IMR-90 (cell line): ENCODE results near the gene TAS1R1. TPM values are rescaled to one million over a fixed set of nuclear protein-coding genes. Genes with fewer than 3 reads are reported as not detected.

Experiments used
- ATAC-seq: fragments of 200-7000 bp; cut with Tn5 transposase; 2 replicates; pipeline ENCODE4 v1.9.1; 2020; ENCODE audit warnings: low read depth, mild to moderate bottlenecking, moderate library complexity
- BruUV-seq: library from RNA; stranded (reverse); fragments of 400-500 nt; replicated peaks from 2 replicates; lab custom pipeline; 2021; lab: Mats Ljungman, UMichigan
- CTCF ChIA-PET: fragments of 300-600 bp; formaldehyde crosslinking; extraction: SDS; loops from one replicate; lab custom pipeline; 2021; ENCODE audit warnings: antibody characterized with exemption; lab: Yijun Ruan, JAX
- POLR2A ChIA-PET: fragments of 300-600 bp; sonication (Branson Sonifier 250); formaldehyde crosslinking; loops from one replicate; lab custom pipeline; 2022; ENCODE audit warnings: antibody characterized with exemption; ENCODE audit not compliant: unreplicated experiment; lab: Charles Lee
- DNase-seq: peaks from one replicate; pipeline ENCODE4 v3.0.0; 2013
- H2AFZ ChIP-seq: replicated peaks from 2 replicates; pipeline ENCODE3; 2013; ENCODE audit warnings: low read length, mild to moderate bottlenecking; ENCODE audit not compliant: poor library complexity
- H2AK5ac ChIP-seq: 2 replicates; pipeline ENCODE4 v1.6.1; 2013; ENCODE audit warnings: low read depth, low read length, inconsistent platforms
- H2AK9ac ChIP-seq: replicated peaks from 2 replicates; pipeline ENCODE3; 2013; ENCODE audit warnings: mild to moderate bottlenecking, low read depth, low read length, moderate library complexity; ENCODE audit not compliant: poor library complexity
- H2BK120ac ChIP-seq: 2 replicates; pipeline ENCODE4 v1.6.1; 2013; ENCODE audit warnings: low read depth, low read length, inconsistent platforms
- H2BK15ac ChIP-seq: 3 replicates; pipeline ENCODE4 v1.6.1; 2013; ENCODE audit warnings: low read depth, low read length, inconsistent platforms
- H2BK20ac ChIP-seq: 2 replicates; pipeline ENCODE4 v1.6.1; 2013; ENCODE audit warnings: low read depth, mild to moderate bottlenecking, inconsistent platforms, low read length, moderate library complexity
- H2BK5ac ChIP-seq: 2 replicates; pipeline ENCODE4 v1.6.1; 2013; ENCODE audit warnings: mild to moderate bottlenecking, low read depth, low read length, inconsistent platforms; ENCODE audit not compliant: poor library complexity, severe bottlenecking
- H3K14ac ChIP-seq: replicated peaks from 2 replicates; pipeline ENCODE4 v1.6.1; 2013; ENCODE audit warnings: low read depth, low read length, inconsistent platforms
- H3K18ac ChIP-seq: 2 replicates; pipeline ENCODE4 v1.6.1; 2013; ENCODE audit warnings: low read depth, low read length, control low read depth
- H3K23ac ChIP-seq: 2 replicates; pipeline ENCODE4 v1.6.1; 2013; ENCODE audit warnings: low read depth, low read length, inconsistent platforms
- H3K27ac ChIP-seq: 2 replicates; pipeline ENCODE4 v1.5.1; 2013; ENCODE audit warnings: mild to moderate bottlenecking, control low read depth, low read length; ENCODE audit not compliant: insufficient read depth
- H3K27me3 ChIP-seq: 2 replicates; pipeline ENCODE4 v1.6.1; 2013; ENCODE audit warnings: low read length; ENCODE audit not compliant: control insufficient read depth, insufficient read depth
- H3K36me3 ChIP-seq: 2 replicates; pipeline ENCODE4 v1.6.1; 2013; ENCODE audit warnings: low read length, mixed read lengths; ENCODE audit not compliant: control insufficient read depth, insufficient read depth
- H3K4ac ChIP-seq: 2 replicates; pipeline ENCODE4 v1.6.1; 2013; ENCODE audit warnings: low read depth, low read length, inconsistent platforms
- H3K4me1 ChIP-seq: 2 replicates; pipeline ENCODE4 v1.6.1; 2013; ENCODE audit warnings: low read length, mixed read lengths; ENCODE audit not compliant: control insufficient read depth, insufficient read depth
- H3K4me2 ChIP-seq: 2 replicates; pipeline ENCODE4 v1.6.1; 2013; ENCODE audit warnings: low read depth, mild to moderate bottlenecking, control low read depth, low read length, moderate library complexity
- H3K4me3 ChIP-seq: 2 replicates; pipeline ENCODE4 v1.5.1; 2013; ENCODE audit warnings: low read depth, mild to moderate bottlenecking, control low read depth, low read length, moderate library complexity; ENCODE audit not compliant: insufficient read depth
- H3K56ac ChIP-seq: 2 replicates; pipeline ENCODE4 v1.6.1; 2013; ENCODE audit warnings: low read length, inconsistent platforms; ENCODE audit not compliant: insufficient read depth; ENCODE audit errors: extremely low read depth
- H3K79me1 ChIP-seq, 2 experiments: 2 replicates each; pipeline ENCODE4 v1.6.1; 2013; ENCODE audit warnings: low read length in 2 of 2, inconsistent platforms in 1 of 2, low read depth in 1 of 2
- H3K9ac ChIP-seq: 2 replicates; pipeline ENCODE4 v1.6.1; 2013; ENCODE audit warnings: low read depth, low read length, control low read depth
- H3K9me1 ChIP-seq: 2 replicates; pipeline ENCODE4 v1.6.1; 2013; ENCODE audit warnings: low read length, inconsistent platforms; ENCODE audit not compliant: insufficient read depth
- H3K9me3 ChIP-seq: 2 replicates; pipeline ENCODE4 v1.6.1; 2013; ENCODE audit warnings: low read length; ENCODE audit not compliant: control insufficient read depth, insufficient read depth
- H4K20me1 ChIP-seq: 2 replicates; pipeline ENCODE4 v1.6.1; 2013; ENCODE audit warnings: low read length, inconsistent platforms; ENCODE audit not compliant: insufficient read depth
- H4K5ac ChIP-seq: 2 replicates; pipeline ENCODE4 v1.6.1; 2013; ENCODE audit warnings: mild to moderate bottlenecking, low read depth, low read length, control low read depth
- H4K8ac ChIP-seq, 2 experiments: 2 replicates each; pipeline ENCODE4 v1.6.1; 2013; ENCODE audit warnings: low read depth in 2 of 2, low read length in 2 of 2, control low read depth in 1 of 2, inconsistent platforms in 1 of 2
- H4K91ac ChIP-seq: 2 replicates; pipeline ENCODE4 v1.6.1; 2013; ENCODE audit warnings: low read depth, low read length, inconsistent platforms; ENCODE audit not compliant: insufficient read depth
- BHLHE40 ChIP-seq: fragments of 150-350 bp; IDR thresholded peaks from 2 replicates; pipeline ENCODE4 v1.6.1; 2016; ENCODE audit warnings: mild to moderate bottlenecking, low read depth, low read length
- MAFK ChIP-seq: IDR thresholded peaks from 2 replicates; pipeline ENCODE4 v1.6.1; 2012; ENCODE audit warnings: low read depth, low read length, improper control_type of control experiment
- MXI1 ChIP-seq: IDR thresholded peaks from 2 replicates; pipeline ENCODE4 v1.6.1; 2012; ENCODE audit warnings: low read depth, mild to moderate bottlenecking, low read length, moderate library complexity, borderline replicate concordance
- NFE2L2 ChIP-seq: fragments of 150-350 bp; IDR thresholded peaks from 2 replicates; pipeline ENCODE4 v1.6.1; 2016; ENCODE audit warnings: low read depth, mild to moderate bottlenecking, low read length
- RCOR1 ChIP-seq: IDR thresholded peaks from 2 replicates; pipeline ENCODE4 v1.6.1; 2012; ENCODE audit warnings: mild to moderate bottlenecking, low read length, improper control_type of control experiment; ENCODE audit not compliant: insufficient replicate concordance
- SMC3 ChIP-seq: fragments of 150-350 bp; IDR thresholded peaks from 2 replicates; pipeline ENCODE4 v1.6.1; 2016; ENCODE audit warnings: low read depth, mild to moderate bottlenecking, antibody characterized with exemption, low read length, moderate library complexity
- WGBS, 2 experiments: methylation state at CpG; one replicate each; pipeline versions ENCODE4 v1.1.5 to v1.1.7; 2013; ENCODE audit warnings: missing lambda C conversion rate in 2 of 2; ENCODE audit not compliant: insufficient read length in 1 of 2; ENCODE audit errors: extremely low coverage in 2 of 2; 5-methylcytosine and 5-hydroxymethylcytosine counted together
- dilution Hi-C: fragments of 300-500 bp; cut with HindIII; formaldehyde crosslinking; loops from one replicate; pipeline ENCODE4 v1.14.3; 2018; ENCODE audit warnings: low sequenced_read_pairs; ENCODE audit not compliant: unreplicated experiment
- in situ Hi-C: fragments of 300-500 bp; cut with MboI; formaldehyde crosslinking; loops from 3 replicates; pipeline ENCODE4 v1.14.3; 2019; ENCODE audit warnings: low sequenced_read_pairs, inconsistent platforms, mixed read lengths
- intact Hi-C: fragments of 100-400 bp; cut with micrococcal nuclease; formaldehyde crosslinking; loops from 2 replicates; pipeline ENCODE4 v1.10.0; 2022
- polyA plus RNA-seq, 3 experiments: library from polyadenylated mRNA; depleted of rRNA; stranded (reverse); fragments of >200 nt; gene quantifications; 2 replicates each; pipeline ENCODE4 v1.2.3, GENCODE V29; 2012; ENCODE audit warnings: low replicate concordance in 1 of 3
- total RNA-seq: library from RNA; depleted of rRNA; stranded (reverse); fragments of >200 nt; gene quantifications from 2 replicates; pipeline ENCODE4 v1.2.3, GENCODE V29; 2012

Gene TAS1R1
- total and polyA plus RNA-seq, 2 of the 4 experiments (the other 2 are of a cell fraction): 0.05 TPM; not detected in 1

DNA sequence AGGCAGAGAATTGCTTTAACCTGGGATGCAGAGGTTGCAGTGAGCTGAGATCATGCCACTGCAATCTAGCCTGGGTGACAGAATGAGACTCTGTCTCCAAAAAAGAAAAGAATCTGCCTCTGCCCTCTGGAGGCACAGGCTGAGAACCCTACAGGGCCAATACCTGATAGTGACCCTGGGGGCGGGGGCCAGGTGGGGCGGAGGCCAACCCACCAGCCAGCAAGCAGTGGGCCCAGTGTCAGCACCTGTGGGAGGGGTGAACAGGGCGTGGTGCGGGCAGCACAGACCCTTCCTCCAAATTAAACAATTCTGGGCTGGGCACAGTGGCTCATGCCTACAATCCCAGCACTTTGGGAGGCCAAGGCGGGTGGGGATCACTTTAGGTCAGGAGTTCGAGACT is 44.6 kb upstream of the TAS1R1 start:
- Histone ChIP-seq H3K4me3 (no peak overlapping the region), H4K91ac (no peak overlapping the region), H3K4me1 (no peaks in the 10 kb centered on the region), H4K20me1 (no peaks in the 10 kb centered on the region), H3K79me1 (no peaks in the 10 kb centered on the region), H4K8ac (no peak overlapping the region), H3K27ac (no peak overlapping the region), H3K4ac (no peak overlapping the region), H3K18ac (no peak overlapping the region), H3K56ac (no peak overlapping the region), H3K4me2 (no peak overlapping the region), H3K36me3 (no peaks in the 10 kb centered on the region), H3K9ac (no peak overlapping the region), H2BK5ac (no peak overlapping the region), H2AK5ac (no peak overlapping the region), H2BK20ac (no peak overlapping the region), H3K9me1 (no peaks in the 10 kb centered on the region), H2BK15ac (no peak overlapping the region), H2AK9ac (no peak overlapping the region), H4K5ac (no peak overlapping the region), H3K23ac (no peak overlapping the region), H3K9me3 (no peaks in the 10 kb centered on the region), H3K27me3 (peaks cover 4% of the 10 kb centered on the region; the same call in 1 of the 2 replicates), H2AFZ (no peak overlapping the region), H2BK120ac (no peak overlapping the region), H3K14ac (no peak overlapping the region)
- BruUV-seq: no TSS peak
- no peak for ATAC-seq
- intact Hi-C loops: no loop called here
- dilution Hi-C loops: no loop called here
- CTCF ChIA-PET: no interaction called here
- no CpG with 5 or more reads among the region's 6 CpGs for WGBS, 2 experiments
- TF ChIP-seq MXI1 (no peak), MAFK (no peak), NFE2L2 (no peak), RCOR1 (no peak), BHLHE40 (no peak), SMC3 (no peak)
- in situ Hi-C loops: no loop called here
- POLR2A ChIA-PET: no interaction called here
- DNase-seq: no peak
